ENCODE results near the gene MAB21L3.
A peak's percentile ranks its signal among the peaks of the same experiment; 100 is the strongest.

The MAB21L3 gene

GRCh38 chr1:116111524-116112021 lies 374 bp downstream of the MAB21L3 start:
- no peak for DNase-seq (ENCODE audit: low read depth in 2 of 2)

GRCh38 chr1:116112388-116113140 lies 1.4 kb downstream of the MAB21L3 start:
- no peak for DNase-seq (ENCODE audit: low read depth in 2 of 2)

- DNase-seq (ENCODE audit: low read depth in 2 of 2): no peak
These were observed 2.4 kb downstream of the MAB21L3 start for GRCh38 chr1:116113615-116114014.

- DNase-seq (ENCODE audit: low read depth in 2 of 2): no peak
These were observed 4.6 kb downstream of the MAB21L3 start for GRCh38 chr1:116115476-116116439.

GRCh38 chr1:116118471-116118870 lies 7.3 kb downstream of the MAB21L3 start:
- no peak for DNase-seq (ENCODE audit: low read depth in 2 of 2)

- DNase-seq (ENCODE audit: low read depth in 2 of 2): no peak
These were observed 8.7 kb downstream of the MAB21L3 start for GRCh38 chr1:116119876-116120275.

- no peak for DNase-seq (ENCODE audit: low read depth in 2 of 2)
These were observed 12.0 kb downstream of the MAB21L3 start for GRCh38 chr1:116122955-116123757.

- DNase-seq (ENCODE audit: low read depth in 2 of 2): no peak
These were observed 12.8 kb downstream of the MAB21L3 start for GRCh38 chr1:116123837-116124533.

GRCh38 chr1:116125758-116126157 lies 14.6 kb downstream of the MAB21L3 start:
- no peak for DNase-seq (ENCODE audit: low read depth in 2 of 2)

GRCh38 chr1:116126281-116126680 lies 15.1 kb downstream of the MAB21L3 start:
- no peak for DNase-seq (ENCODE audit: low read depth in 2 of 2)

- DNase-seq (ENCODE audit: low read depth in 2 of 2): no peak
These were observed 16.1 kb downstream of the MAB21L3 start for GRCh38 chr1:116127123-116127847.

- no peak for DNase-seq (ENCODE audit: low read depth in 2 of 2)
These were observed 16.8 kb downstream of the MAB21L3 start for GRCh38 chr1:116127848-116128540.

GRCh38 chr1:116128664-116129063 lies 17.5 kb downstream of the MAB21L3 start:
- peak in 1 of 2 donors; percentile 31 for DNase-seq (ENCODE audit: low read depth in 2 of 2)

GRCh38 chr1:116129537-116129936 lies 18.3 kb downstream of the MAB21L3 start:
- DNase-seq (ENCODE audit: low read depth in 2 of 2): no peak

GRCh38 chr1:116130356-116130755 lies 19.2 kb downstream of the MAB21L3 start:
- no peak for DNase-seq (ENCODE audit: low read depth in 2 of 2)

GRCh38 chr1:116131170-116131569 lies 20.0 kb downstream of the MAB21L3 start:
- no peak for DNase-seq (ENCODE audit: low read depth in 2 of 2)

GRCh38 chr1:116131866-116132605 lies 20.8 kb downstream of the MAB21L3 start:
- DNase-seq (ENCODE audit: low read depth in 2 of 2): no peak

- no peak for DNase-seq (ENCODE audit: low read depth in 2 of 2)
These were observed 22.7 kb downstream of the MAB21L3 start for GRCh38 chr1:116133696-116134475.

All from activated CD4-positive, alpha-beta T cell treated with anti-CD3 and anti-CD28 coated beads for 24 hours (primary cell).